ENCODE data around the gene PRUNE2.

GRCh38 chr9:76652894-76653293 is 253.0 kb downstream of the PRUNE2 start:
- TF ChIP-seq CTCF (IDR thresholded peaks at IDR 0.05; ENCODE audit: borderline replicate concordance, extremely low read depth, low read length, poor library complexity, severe bottlenecking), result no peak
- TF ChIP-seq EZH2 (IDR thresholded peaks at IDR 0.05; ENCODE audit: borderline replicate concordance, low read depth, low read length, severe bottlenecking), result no peak
